Skeletal muscle satellite cell (primary cell): ENCODE results near the gene KCNQ1.

ENCODE experiments used
- H3K27me3 ChIP-seq: 2 replicates; pipeline ENCODE4 v1.7.0; 2013; ENCODE audit warnings: low read length; ENCODE audit not compliant: control insufficient read depth, insufficient read depth
- H3K36me3 ChIP-seq: 2 replicates; pipeline ENCODE4 v1.7.0; 2013; ENCODE audit warnings: mild to moderate bottlenecking, control low read depth, low read length; ENCODE audit not compliant: insufficient read depth
- H3K4me1 ChIP-seq: 2 replicates; pipeline ENCODE4 v1.7.0; 2013; ENCODE audit warnings: low read length; ENCODE audit not compliant: control insufficient read depth, insufficient read depth
- H3K4me2 ChIP-seq: 2 replicates; pipeline ENCODE4 v1.7.0; 2013; ENCODE audit warnings: mild to moderate bottlenecking, low read length
- H3K4me3 ChIP-seq: 2 replicates; pipeline ENCODE4 v1.7.0; 2013; ENCODE audit warnings: low read length
- H3K9ac ChIP-seq: 2 replicates; pipeline ENCODE4 v1.7.0; 2013; ENCODE audit warnings: mild to moderate bottlenecking, low read depth, low read length, moderate library complexity
- H3K9me3 ChIP-seq: replicated peaks from 2 replicates; pipeline ENCODE4 v1.7.0; 2013; ENCODE audit warnings: mild to moderate bottlenecking, control low read depth, low read length

Gene KCNQ1

DNA sequence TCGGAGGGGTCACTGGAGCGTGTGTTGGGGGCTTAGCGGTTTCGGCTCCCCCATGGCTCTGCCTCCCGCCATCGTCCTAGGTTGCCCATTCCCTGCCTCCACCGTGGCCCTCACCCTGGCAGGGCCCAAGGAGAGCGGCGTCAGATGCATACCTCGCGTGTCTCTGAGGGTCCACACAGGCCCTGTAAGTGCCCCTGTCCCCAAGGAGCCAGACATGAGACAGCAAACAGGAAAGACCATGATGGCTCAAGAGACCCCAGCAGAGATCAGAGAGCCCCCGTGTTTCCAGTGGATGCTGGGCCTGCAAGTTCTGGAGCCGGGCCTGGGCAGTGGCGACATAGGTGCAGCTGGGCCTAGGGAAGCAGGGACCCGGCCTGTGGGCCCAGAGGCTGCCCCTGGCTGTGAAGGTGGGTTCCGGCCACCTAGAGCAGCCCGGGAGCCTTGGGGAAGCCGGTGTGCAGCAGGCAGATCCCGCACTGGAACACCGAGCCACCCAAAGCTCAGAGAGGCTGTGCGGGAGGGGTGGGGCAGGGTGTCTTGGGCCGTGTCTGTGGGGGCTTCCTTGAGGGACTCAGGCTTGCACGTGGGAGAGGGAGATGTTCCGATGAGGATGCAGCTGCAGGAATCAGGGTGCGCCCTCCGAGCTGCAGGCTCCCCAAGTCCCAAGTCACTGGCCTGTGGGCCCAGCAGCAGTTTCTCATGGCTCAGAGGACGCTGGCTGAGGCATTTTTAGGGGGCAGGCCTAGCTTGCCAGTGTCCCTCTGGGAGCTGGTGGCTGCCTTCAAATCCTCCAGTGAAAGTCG lies 128.6 kb downstream of the KCNQ1 start:
- H3K4me2 ChIP-seq, result no peak overlapping the region
- no peak overlapping the region for H3K9ac ChIP-seq
- H3K4me1 ChIP-seq, result no peaks in the 10 kb centered on the region
- no peaks in the 10 kb centered on the region for H3K27me3 ChIP-seq
- no peaks in the 10 kb centered on the region for H3K36me3 ChIP-seq
- H3K4me3 ChIP-seq, result no peak overlapping the region
- H3K9me3 ChIP-seq, result no peaks in the 10 kb centered on the region

DNA sequence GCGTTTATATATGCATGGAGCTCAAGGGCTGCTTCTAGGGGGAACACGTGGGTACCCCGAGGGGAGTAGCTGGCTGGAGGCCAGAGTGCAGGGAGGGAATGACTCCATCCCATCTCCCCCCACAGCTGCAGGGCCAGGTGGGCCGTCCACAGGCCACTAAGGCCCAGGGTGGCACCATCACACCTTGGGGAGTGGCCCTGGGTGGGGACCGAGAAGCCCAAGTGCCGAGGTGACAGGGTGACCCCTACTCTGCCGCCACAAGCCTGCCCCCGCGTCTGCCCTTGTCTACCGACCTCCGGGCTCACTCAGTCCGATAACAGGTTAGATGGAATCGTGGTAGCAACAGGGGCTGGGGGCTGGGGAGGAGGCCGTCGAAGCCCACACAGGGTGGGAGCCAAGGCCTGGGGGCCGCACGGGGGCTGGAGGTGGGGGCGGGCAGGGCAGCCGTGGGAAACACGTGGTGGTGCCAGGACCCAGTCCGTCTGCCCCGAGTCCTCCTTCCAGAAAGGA lies 129.3 kb downstream of the KCNQ1 start:
- Histone ChIP-seq H3K36me3 (no peaks in the 10 kb centered on the region), H3K27me3 (no peaks in the 10 kb centered on the region), H3K4me2 (no peak overlapping the region), H3K4me1 (no peaks in the 10 kb centered on the region), H3K9me3 (no peaks in the 10 kb centered on the region), H3K9ac (no peak overlapping the region), H3K4me3 (no peak overlapping the region)

DNA sequence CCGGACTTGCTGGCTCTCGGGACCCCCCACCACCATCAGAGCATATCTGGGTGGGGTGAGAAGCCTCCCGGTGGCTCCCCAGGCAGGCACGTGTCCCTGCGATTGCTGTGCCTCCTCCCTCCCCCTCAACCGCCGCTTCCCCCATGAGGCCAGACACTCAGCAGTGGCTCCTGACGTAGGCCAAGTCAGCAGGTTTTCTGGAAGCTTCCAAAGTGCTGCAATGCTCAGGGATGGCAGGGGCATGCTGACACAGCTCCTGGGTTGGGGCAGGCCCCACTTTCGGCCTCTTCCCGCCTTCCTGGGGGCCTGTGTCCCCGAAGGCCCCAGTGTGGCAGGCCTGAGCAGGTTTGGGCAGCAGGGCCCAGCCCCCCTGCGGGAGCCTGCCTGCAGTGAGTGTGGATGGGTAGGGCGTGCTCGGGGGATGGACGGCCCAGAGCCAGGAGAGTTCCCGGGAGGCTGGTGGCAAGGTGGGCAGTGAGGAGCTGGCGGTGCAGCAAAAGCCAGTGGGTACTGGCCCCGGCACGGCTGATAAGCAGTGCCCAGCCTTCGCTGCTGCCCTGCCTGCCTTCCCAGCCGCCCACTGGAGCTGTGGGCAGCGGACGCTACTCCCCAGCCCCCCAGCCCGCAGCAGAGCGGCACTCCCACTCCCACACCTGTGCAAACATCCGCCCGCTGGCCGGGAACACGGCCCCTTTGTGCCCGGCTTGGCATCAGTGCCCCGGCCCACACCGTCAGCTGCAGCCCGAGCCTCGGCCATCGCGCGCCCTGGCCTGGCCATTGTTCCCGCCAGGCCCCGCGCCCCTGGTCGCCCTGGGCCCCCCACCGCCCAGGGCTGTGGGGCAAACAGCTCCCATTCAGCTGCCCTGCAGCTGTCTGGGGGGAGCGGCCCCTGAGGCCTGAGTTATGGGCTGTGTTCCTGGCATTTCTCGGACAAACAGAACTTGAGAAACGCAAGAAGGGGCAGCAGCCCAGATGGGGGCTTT lies 130.0 kb downstream of the KCNQ1 start:
- Histone ChIP-seq H3K36me3 (no peaks in the 10 kb centered on the region), H3K4me2 (no peak overlapping the region), H3K4me3 (no peak overlapping the region), H3K27me3 (no peaks in the 10 kb centered on the region), H3K9me3 (no peaks in the 10 kb centered on the region), H3K9ac (no peak overlapping the region), H3K4me1 (no peaks in the 10 kb centered on the region)

DNA sequence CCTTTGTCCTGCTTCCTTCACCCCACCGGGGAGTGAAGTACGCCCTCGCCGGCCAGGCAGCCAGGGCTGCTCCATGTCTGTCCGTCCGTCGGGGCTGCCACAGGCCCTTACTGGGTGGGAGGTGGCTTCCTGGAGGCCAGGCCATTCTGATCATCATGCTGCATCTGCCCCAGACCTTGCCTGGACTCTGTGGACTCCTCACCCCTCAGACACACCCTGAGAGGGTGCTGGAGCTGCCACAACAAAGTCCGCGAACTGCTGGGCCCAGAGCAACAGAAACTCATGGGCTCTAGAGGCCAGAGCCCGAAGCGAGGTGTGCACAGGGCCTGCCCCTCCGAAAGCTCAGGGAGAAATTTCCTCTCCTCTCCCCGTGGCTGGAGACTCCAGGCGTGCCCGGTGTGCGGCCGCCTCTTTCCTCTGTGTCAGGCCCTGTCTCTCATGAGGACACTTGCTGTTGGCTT lies 130.8 kb downstream of the KCNQ1 start:
- no peaks in the 10 kb centered on the region for H3K36me3 ChIP-seq
- H3K9me3 ChIP-seq, result no peaks in the 10 kb centered on the region
- no peaks in the 10 kb centered on the region for H3K27me3 ChIP-seq
- no peaks in the 10 kb centered on the region for H3K4me1 ChIP-seq
- no peak overlapping the region for H3K9ac ChIP-seq
- H3K4me3 ChIP-seq, result no peak overlapping the region
- no peak overlapping the region for H3K4me2 ChIP-seq

DNA sequence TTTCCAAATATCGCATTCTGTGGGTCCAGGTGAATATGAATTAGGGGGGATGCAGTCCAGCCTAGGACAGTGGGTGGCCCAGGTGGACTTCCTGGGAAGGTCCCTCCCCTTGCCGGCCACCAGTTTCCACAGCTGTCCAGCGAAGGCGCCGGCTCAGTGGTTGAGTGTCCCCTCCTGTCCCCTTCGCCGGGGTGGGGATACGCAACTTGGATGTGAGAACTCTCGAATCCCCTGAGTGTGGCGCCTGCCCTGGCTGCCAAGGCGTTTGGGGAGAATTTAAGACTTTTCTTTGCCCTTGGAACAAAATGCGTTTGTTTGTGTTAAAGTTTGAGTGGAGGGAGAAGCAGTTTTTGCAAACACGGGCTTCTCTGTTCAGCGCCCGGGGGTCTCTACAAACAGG lies 131.3 kb downstream of the KCNQ1 start:
- Histone ChIP-seq H3K4me1 (no peaks in the 10 kb centered on the region), H3K27me3 (no peaks in the 10 kb centered on the region), H3K4me2 (no peak overlapping the region), H3K9ac (no peak overlapping the region), H3K9me3 (no peaks in the 10 kb centered on the region), H3K36me3 (no peaks in the 10 kb centered on the region), H3K4me3 (no peak overlapping the region)

DNA sequence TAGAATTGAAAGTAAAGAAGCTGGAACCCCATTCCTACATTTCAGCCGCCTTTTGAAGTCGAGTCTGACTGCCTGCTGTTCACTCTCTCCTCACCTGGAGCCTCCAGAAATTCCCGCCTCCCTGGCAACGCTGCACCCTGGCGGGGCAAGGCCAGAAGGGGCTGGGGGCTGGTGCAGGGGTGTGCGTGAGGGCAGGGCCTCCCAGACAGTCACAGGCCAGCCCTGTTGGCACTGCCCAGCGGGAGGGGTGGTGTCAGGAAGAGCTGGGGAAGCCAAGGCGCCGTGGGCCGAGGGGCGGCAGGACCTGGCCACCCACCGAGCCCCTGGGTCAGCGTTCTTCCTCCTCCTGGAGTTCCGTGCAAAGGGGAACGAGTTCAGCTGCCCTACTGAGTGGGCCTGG lies 131.7 kb downstream of the KCNQ1 start:
- Histone ChIP-seq H3K4me1 (no peaks in the 10 kb centered on the region), H3K9me3 (no peaks in the 10 kb centered on the region), H3K4me2 (no peak overlapping the region), H3K9ac (no peak overlapping the region), H3K36me3 (no peaks in the 10 kb centered on the region), H3K4me3 (no peak overlapping the region), H3K27me3 (no peaks in the 10 kb centered on the region)

DNA sequence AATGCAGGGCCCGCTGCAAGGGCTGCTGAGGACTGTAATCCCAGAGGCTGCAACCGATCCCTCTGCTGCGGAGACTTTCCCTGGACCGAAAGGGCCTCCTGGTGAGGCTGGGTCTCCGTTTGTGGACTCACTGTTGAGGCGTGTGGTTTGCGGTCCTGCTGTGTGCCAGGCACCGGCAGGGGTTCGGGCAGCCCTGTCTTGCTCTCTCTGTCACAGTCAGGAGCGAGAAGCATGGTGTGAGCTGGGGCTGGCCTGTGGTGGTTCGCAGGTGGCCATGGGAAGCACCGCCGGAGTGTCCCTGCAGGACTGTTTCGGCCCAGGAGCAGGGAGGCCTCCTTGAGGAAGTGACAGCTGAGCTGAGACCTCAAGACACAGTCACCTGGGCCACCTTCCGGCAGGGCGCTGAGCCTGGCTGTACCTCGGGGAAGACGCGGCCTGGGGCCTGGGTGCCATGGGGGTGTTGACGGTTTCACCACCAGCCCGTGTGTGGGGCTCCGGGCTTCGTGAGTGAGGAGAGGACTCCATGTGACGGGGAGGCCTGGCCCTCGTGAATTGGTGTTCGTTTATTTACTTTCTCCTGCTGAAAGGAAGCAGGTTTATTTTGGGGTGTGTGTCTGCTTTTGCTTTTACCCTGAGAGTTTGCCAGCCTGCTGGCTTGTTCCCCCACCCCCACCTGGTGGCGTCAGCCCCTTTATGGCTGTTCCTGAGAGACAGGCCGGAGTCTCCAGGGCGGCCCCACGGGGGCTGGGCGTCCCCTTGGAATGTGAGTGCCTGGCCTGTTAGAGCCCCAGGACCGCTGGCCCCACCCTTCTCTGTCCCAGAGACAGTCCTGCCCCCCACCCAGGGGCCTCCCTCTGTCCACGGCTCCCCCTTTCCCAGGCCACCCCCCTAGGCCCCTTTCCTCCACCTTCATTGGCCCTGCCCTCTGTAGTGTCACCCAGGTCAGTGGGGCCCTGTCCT lies 132.5 kb downstream of the KCNQ1 start:
- Histone ChIP-seq H3K4me1 (no peaks in the 10 kb centered on the region), H3K4me2 (no peak overlapping the region), H3K4me3 (no peak overlapping the region), H3K27me3 (no peaks in the 10 kb centered on the region), H3K9me3 (no peaks in the 10 kb centered on the region), H3K9ac (no peak overlapping the region), H3K36me3 (no peaks in the 10 kb centered on the region)

DNA sequence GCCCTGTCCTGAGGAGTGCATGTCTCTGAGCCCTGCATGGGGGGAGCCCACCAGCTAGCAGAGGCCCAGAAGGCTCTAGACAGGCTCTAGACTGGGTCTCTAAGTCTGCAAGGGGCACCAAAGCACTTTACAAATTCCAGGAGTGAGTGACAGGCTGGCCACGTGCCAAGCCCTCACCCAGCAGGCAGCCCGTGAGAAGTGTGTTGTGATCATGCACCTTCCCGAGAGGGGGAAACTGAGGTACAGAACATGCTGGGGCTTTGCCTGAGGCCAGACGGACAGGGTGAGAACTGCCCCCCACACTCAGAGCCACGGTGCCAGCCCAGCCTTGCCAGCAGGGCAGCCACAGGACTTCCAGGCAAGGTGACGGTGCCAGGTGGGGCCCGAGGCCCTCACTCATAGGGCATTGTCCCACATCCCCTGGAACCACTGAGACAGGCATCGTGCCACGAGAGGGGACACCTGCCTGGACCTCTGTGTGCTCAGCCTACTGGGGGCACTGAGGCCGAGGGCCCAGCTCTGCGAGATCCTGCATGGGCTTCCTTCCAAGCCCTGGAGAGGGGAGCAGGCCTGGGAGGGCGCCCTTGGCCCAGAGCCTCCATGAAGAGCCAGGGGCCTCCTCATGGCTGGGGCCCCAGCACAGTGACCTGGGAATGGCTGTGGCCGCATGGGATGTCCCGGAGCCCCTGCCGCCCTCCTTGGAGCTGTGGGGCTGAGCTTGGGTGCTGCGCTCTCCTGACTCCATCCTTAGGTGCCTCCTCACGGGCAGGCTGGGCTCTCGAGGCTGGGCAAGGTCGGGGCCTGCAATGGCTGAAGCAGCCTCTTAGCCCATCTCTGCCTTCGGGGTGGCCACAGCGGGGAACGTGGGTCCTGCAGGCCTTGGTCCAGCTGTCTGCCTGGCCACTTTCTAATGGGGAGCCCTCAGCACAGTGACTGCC lies 133.5 kb downstream of the KCNQ1 start:
- H3K36me3 ChIP-seq, result no peaks in the 10 kb centered on the region
- H3K4me1 ChIP-seq, result no peaks in the 10 kb centered on the region
- H3K27me3 ChIP-seq, result no peaks in the 10 kb centered on the region

DNA sequence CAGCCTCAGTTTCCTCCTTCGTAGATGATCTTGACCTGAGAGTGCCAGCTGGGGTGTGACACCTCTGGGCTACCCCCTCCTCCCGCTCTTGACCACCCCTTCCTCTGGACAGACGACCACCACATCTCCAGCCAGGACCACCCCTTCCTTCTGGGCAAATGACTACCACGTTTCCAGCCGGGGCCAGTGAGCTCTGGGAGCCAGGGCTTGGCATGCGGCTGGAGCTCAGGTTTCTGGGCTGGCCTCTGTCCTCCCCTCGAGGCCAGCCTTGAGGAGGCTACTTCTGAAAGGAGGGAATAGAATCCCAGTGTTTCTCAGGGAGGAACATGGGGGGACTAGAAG lies 134.1 kb downstream of the KCNQ1 start:
- Histone ChIP-seq H3K27me3 (no peaks in the 10 kb centered on the region), H3K9me3 (no peaks in the 10 kb centered on the region), H3K4me3 (no peak overlapping the region), H3K4me1 (no peaks in the 10 kb centered on the region), H3K36me3 (no peaks in the 10 kb centered on the region), H3K9ac (no peak overlapping the region), H3K4me2 (no peak overlapping the region)

More for the DNA sequence above, 133.5 kb downstream of the KCNQ1 start:
- H3K4me3 ChIP-seq, result no peak overlapping the region
- no peak overlapping the region for H3K9ac ChIP-seq
- no peak overlapping the region for H3K4me2 ChIP-seq
- H3K9me3 ChIP-seq, result no peaks in the 10 kb centered on the region

DNA sequence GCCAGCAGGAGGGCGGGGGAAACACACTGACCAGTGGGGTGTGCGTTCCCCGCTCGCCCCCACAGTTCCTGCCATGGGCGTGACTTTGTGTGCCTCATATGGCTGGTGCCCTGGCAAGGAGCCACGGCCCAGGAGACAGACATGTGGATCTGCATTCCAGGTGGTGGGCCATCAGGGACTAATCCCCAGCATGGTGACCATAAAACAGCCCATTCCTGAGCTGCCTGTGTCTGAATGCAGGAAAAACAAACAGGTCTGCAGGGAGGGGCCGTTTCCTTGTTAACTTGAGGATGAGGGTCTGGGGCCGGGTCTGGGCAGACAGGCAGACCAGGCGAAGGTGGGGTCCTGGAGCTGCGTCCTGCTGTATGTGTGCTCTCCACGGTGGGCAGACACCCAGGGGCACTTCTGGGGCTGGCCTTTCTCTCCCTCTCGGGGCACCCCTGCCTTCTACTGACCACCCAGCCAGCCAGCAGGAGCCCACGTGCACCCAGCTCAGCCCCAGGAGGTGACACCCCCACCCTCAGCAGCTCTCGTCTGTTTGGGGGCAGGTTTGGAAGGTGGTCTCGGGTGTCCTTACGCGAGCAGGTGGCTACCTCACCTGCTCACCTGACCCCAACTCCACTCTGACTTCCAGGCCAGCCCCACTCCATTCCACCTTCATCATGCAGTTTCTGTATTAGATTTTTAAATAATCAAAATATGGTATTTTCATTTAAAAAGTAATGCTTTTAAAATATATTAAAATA lies 134.7 kb downstream of the KCNQ1 start:
- Histone ChIP-seq H3K36me3 (no peaks in the 10 kb centered on the region), H3K9ac (no peak overlapping the region), H3K9me3 (no peaks in the 10 kb centered on the region), H3K4me2 (no peak overlapping the region), H3K4me1 (no peaks in the 10 kb centered on the region), H3K27me3 (no peaks in the 10 kb centered on the region), H3K4me3 (no peak overlapping the region)
